Uterus (tissue), 2 donors: ENCODE data around the gene C11orf98.

Source experiments
- CTCF ChIP-seq, 4 experiments: fragments of 200-600 bp in 2 of 4; fragments of 450-650 bp in 2 of 4; sonication (generic) in 2 of 4; IDR thresholded peaks; one replicate each; pipeline ENCODE4 v1.5.1; 2016 to 2019; ENCODE audit warnings: antibody characterized with exemption in 4 of 4, mild to moderate bottlenecking in 2 of 4, moderate library complexity in 1 of 4
- POLR2A ChIP-seq, 2 donors: fragments of 450-650 bp; IDR thresholded peaks; one replicate each; pipeline ENCODE4 v1.6.1; 2016; ENCODE audit warnings: antibody characterized with exemption in 2 of 2, mild to moderate bottlenecking in 1 of 2, moderate library complexity in 1 of 2

DNA sequence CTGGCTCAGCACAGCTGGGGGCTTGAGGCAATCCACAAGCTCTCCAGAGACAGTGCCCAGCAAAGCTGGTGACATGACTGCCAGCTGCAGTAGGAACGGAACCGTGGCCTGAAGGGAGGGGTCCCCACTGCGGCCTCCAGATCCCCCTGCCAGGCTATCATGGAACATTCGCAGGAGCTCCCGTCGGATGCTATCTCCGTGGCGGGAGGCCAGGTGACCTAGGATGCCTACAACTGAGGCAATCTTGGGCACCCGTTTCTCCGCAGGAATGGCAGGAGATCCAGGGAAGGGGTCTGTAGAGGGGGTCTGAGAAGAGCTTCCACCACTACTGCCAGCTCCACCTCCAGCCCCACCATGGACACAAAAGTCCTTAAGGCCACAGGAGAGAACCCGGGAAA is 16.0 kb downstream of the C11orf98 start:
- TF ChIP-seq CTCF (IDR thresholded peaks at IDR 0.05) (no peak), POLR2A (IDR thresholded peaks at IDR 0.05) (no peak)
